Measurements from ENCODE around the gene DNAJC27. TPM values are rescaled to one million over a fixed set of nuclear protein-coding genes. Genes with fewer than 3 reads are reported as not detected.

The DNAJC27 gene
- total and polyA plus RNA-seq, 9 of the 15 experiments (the other 6 are each of a cell fraction or from before 2014, with no cell fraction given), result 0.53 to 5.9 (median 3.0) TPM

DNA sequence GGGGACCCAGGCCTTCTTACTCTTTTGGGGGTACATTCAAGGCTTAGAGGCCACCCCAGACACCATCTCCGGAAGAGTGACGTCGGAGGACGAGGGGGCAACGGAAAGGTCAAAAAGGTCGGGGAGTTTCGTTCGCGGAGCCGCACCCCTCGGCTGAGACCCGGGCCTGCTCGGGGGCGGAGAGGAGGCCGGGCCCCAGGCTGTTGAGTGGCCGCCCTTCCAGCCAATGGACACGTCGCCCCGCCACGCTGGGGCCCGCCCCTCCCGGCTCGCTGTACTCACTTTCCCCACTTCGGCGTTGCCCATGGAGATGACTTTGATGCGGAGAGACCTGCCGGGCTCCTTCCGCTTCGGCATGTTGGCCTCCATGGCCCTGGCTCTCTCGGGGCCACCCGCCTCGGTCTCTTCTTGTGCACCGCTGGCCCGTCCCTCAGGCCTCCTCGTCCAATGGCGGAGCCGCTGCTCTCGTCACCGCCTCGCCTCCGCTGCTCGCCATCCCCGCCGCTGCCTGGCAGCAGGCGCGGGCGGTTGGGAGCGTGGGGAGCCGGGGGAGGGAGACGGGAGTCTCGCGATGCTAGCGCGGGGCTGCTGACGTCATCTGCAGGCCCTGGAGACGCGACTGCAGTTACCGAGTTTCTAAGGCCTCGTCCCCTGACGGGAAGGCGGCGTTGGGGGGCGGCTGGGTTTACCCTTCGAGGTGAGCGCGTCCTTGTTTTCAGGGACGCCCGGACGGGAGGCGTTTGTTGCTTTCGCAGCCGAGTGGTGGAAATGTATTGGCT is at the start of gene DNAJC27 (continued):
- TF ChIP-seq ZNF780A (CRISPR knock-in tag; IDR thresholded peaks at IDR 0.05) (no peak), PPARD (CRISPR knock-in tag; IDR thresholded peaks at IDR 0.05) (no peak), ZNF764 (CRISPR knock-in tag; IDR thresholded peaks at IDR 0.05; ENCODE audit: low read depth) (no peak), SAP30 (IDR thresholded peaks at IDR 0.05; ENCODE audit: borderline replicate concordance, insufficient read depth, low read depth, low read length, poor library complexity, severe bottlenecking) (peak; percentile 49), ZNF121 (CRISPR knock-in tag; conservative IDR thresholded peaks at IDR 0.05) (no peak), EHMT2 (IDR thresholded peaks at IDR 0.05) (no peak), STAT5A (IDR thresholded peaks at IDR 0.05; ENCODE audit: borderline replicate concordance, low read length) (no peak), ZNF561 (CRISPR knock-in tag; conservative IDR thresholded peaks at IDR 0.05) (no peak), ZNF140 (CRISPR knock-in tag; IDR thresholded peaks at IDR 0.05) (no peak), GATA2 (CRISPR knock-in tag; IDR thresholded peaks at IDR 0.05) (no peak), RNF2 (IDR thresholded peaks at IDR 0.05) (peak; percentile 75; the same call in 1 of the 2 replicates), ZNF143 (CRISPR knock-in tag; IDR thresholded peaks at IDR 0.05) (no peak), ZNF551 (CRISPR knock-in tag; IDR thresholded peaks at IDR 0.05) (no peak), NELFE (IDR thresholded peaks at IDR 0.05; ENCODE audit: insufficient read depth, insufficient read length) (no peak), HNRNPK (IDR thresholded peaks at IDR 0.05; ENCODE audit: low read depth, low read length, poor library complexity, severe bottlenecking) (no peak), ZNF586 (CRISPR knock-in tag; conservative IDR thresholded peaks at IDR 0.05) (no peak), ESRRA (IDR thresholded peaks at IDR 0.05; ENCODE audit: borderline replicate concordance, low read depth) (peak; percentile 93), SMC3 (conservative IDR thresholded peaks at IDR 0.05; ENCODE audit: insufficient read depth, low read depth, low read length) (no peak), RUNX1 (IDR thresholded peaks at IDR 0.05; ENCODE audit: low read depth) (no peak), POLR2H (tag; IDR thresholded peaks at IDR 0.05; ENCODE audit: low read depth) (peak; percentile 89), HNRNPUL1 (IDR thresholded peaks at IDR 0.05; ENCODE audit: low read length) (no peak), ZNF444 (CRISPR knock-in tag; IDR thresholded peaks at IDR 0.05) (no peak), ZEB2 (IDR thresholded peaks at IDR 0.05) (no peak), CBX8 (IDR thresholded peaks at IDR 0.05; ENCODE audit: borderline replicate concordance, extremely low read depth, low read depth, low read length, poor library complexity, severe bottlenecking) (no peak), ZNF384 (IDR thresholded peaks at IDR 0.05; ENCODE audit: low read depth, low read length) (peak; percentile 78; the same call in 1 of the 2 replicates)
- TF ChIP-seq, protein P1, sequence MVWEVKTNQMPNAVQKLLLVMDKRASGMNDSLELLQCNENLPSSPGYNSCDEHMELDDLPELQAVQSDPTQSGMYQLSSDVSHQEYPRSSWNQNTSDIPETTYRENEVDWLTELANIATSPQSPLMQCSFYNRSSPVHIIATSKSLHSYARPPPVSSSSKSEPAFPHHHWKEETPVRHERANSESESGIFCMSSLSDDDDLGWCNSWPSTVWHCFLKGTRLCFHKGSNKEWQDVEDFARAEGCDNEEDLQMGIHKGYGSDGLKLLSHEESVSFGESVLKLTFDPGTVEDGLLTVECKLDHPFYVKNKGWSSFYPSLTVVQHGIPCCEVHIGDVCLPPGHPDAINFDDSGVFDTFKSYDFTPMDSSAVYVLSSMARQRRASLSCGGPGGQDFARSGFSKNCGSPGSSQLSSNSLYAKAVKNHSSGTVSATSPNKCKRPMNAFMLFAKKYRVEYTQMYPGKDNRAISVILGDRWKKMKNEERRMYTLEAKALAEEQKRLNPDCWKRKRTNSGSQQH (CRISPR knock-in tag; IDR thresholded peaks at IDR 0.05), result no peak
- TF ChIP-seq, protein P2, sequence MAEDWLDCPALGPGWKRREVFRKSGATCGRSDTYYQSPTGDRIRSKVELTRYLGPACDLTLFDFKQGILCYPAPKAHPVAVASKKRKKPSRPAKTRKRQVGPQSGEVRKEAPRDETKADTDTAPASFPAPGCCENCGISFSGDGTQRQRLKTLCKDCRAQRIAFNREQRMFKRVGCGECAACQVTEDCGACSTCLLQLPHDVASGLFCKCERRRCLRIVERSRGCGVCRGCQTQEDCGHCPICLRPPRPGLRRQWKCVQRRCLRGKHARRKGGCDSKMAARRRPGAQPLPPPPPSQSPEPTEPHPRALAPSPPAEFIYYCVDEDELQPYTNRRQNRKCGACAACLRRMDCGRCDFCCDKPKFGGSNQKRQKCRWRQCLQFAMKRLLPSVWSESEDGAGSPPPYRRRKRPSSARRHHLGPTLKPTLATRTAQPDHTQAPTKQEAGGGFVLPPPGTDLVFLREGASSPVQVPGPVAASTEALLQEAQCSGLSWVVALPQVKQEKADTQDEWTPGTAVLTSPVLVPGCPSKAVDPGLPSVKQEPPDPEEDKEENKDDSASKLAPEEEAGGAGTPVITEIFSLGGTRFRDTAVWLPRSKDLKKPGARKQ (CRISPR knock-in tag; IDR thresholded peaks at IDR 0.05), result no peak

All from K562 (cell line).